Measurements from ENCODE around the gene GPR68.

Gene GPR68

GRCh38 chr14:91204657-91205056 lies 39.8 kb downstream of the GPR68 start:
- Histone ChIP-seq H3K36me3 (ENCODE audit: control insufficient read depth in 2 of 2, insufficient read depth in 1 of 2, low read length in 2 of 2) (peaks cover 7 to 52% of the 10 kb centered on the region in 2 experiments; a peak in 2 of 3 replicates), H3K9me3 (ENCODE audit: control insufficient read depth, insufficient read depth, low read depth, low read length) (no peaks in the 10 kb centered on the region), H3K4me1 (ENCODE audit: control insufficient read depth, insufficient read depth, low read length) (no peaks in the 10 kb centered on the region), H3K4me3 (ENCODE audit: low read depth, low read length) (no peak overlapping the region), H3K27ac (ENCODE audit: extremely low read depth, low read depth, low read length) (no peak overlapping the region)
- TF ChIP-seq ZNF707 (tag by site-specific recombination; IDR thresholded peaks at IDR 0.05) (no peak), ZNF600 (tag by site-specific recombination; IDR thresholded peaks at IDR 0.05) (no peak), GLIS2 (tag by site-specific recombination; IDR thresholded peaks at IDR 0.05) (no peak), ZNF132 (tag by site-specific recombination; IDR thresholded peaks at IDR 0.05; ENCODE audit: borderline replicate concordance) (no peak), SALL2 (tag by site-specific recombination; IDR thresholded peaks at IDR 0.05; ENCODE audit: borderline replicate concordance) (no peak), ZXDB (tag by site-specific recombination; IDR thresholded peaks at IDR 0.05) (no peak), INSM2 (tag by site-specific recombination; IDR thresholded peaks at IDR 0.05) (no peak), ZNF658 (tag by site-specific recombination; IDR thresholded peaks at IDR 0.05) (no peak), ZNF214 (tag by site-specific recombination; IDR thresholded peaks at IDR 0.05; ENCODE audit: borderline replicate concordance) (no peak), SCRT1 (tag by site-specific recombination; IDR thresholded peaks at IDR 0.05; ENCODE audit: borderline replicate concordance) (no peak)
- CTCF ChIA-PET = no interaction called here
- POLR2A ChIA-PET = no interaction called here

GRCh38 chr14:91202234-91202974 lies 42.1 kb downstream of the GPR68 start:
- no peaks in the 10 kb centered on the region for H3K9me3 ChIP-seq (ENCODE audit: control insufficient read depth, insufficient read depth, low read depth, low read length)
- ChIA-PET POLR2A (no interaction called here), CTCF (no interaction called here)
- peaks cover 4 to 66% of the 10 kb centered on the region in 2 experiments; a peak in 2 of 3 replicates for H3K36me3 ChIP-seq (ENCODE audit: control insufficient read depth in 2 of 2, insufficient read depth in 1 of 2, low read length in 2 of 2)
- H3K4me3 ChIP-seq (ENCODE audit: low read depth, low read length) = no peak overlapping the region
- no peaks in the 10 kb centered on the region for H3K4me1 ChIP-seq (ENCODE audit: control insufficient read depth, insufficient read depth, low read length)
- H3K27ac ChIP-seq (ENCODE audit: extremely low read depth, low read depth, low read length) = no peak overlapping the region
- TF ChIP-seq ZNF837 (tag by site-specific recombination; IDR thresholded peaks at IDR 0.05) = no peak
- no peak for TF ChIP-seq ZFP41 (tag by site-specific recombination; IDR thresholded peaks at IDR 0.05; ENCODE audit: borderline replicate concordance)
- TF ChIP-seq ZNF10 (tag by site-specific recombination; IDR thresholded peaks at IDR 0.05) = no peak
- no peak for TF ChIP-seq ZBTB11 (tag by site-specific recombination; conservative IDR thresholded peaks at IDR 0.05; ENCODE audit: low read depth)
- no peak for TF ChIP-seq ZFP3 (tag by site-specific recombination; IDR thresholded peaks at IDR 0.05; ENCODE audit: low read depth)
- no peak for TF ChIP-seq ZNF26 (tag by site-specific recombination; IDR thresholded peaks at IDR 0.05)
- TF ChIP-seq, protein P1, sequence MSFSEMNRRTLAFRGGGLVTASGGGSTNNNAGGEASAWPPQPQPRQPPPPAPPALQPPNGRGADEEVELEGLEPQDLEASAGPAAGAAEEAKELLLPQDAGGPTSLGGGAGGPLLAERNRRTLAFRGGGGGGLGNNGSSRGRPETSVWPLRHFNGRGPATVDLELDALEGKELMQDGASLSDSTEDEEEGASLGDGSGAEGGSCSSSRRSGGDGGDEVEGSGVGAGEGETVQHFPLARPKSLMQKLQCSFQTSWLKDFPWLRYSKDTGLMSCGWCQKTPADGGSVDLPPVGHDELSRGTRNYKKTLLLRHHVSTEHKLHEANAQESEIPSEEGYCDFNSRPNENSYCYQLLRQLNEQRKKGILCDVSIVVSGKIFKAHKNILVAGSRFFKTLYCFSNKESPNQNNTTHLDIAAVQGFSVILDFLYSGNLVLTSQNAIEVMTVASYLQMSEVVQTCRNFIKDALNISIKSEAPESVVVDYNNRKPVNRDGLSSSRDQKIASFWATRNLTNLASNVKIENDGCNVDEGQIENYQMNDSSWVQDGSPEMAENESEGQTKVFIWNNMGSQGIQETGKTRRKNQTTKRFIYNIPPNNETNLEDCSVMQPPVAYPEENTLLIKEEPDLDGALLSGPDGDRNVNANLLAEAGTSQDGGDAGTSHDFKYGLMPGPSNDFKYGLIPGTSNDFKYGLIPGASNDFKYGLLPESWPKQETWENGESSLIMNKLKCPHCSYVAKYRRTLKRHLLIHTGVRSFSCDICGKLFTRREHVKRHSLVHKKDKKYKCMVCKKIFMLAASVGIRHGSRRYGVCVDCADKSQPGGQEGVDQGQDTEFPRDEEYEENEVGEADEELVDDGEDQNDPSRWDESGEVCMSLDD (tag by site-specific recombination; IDR thresholded peaks at IDR 0.05) = no peak
- no peak for TF ChIP-seq ZNF555 (tag by site-specific recombination; conservative IDR thresholded peaks at IDR 0.05)
- TF ChIP-seq KLF16 (tag by site-specific recombination; IDR thresholded peaks at IDR 0.05) = no peak
- no peak for TF ChIP-seq KLF1 (tag by site-specific recombination; IDR thresholded peaks at IDR 0.05)
- TF ChIP-seq ZXDB (tag by site-specific recombination; IDR thresholded peaks at IDR 0.05) = no peak
- no peak for TF ChIP-seq ZNF324 (tag by site-specific recombination; IDR thresholded peaks at IDR 0.05)
- TF ChIP-seq ZNF16 (tag by site-specific recombination; IDR thresholded peaks at IDR 0.05; ENCODE audit: low read depth) = no peak
- no peak for TF ChIP-seq ZNF311 (tag by site-specific recombination; IDR thresholded peaks at IDR 0.05; ENCODE audit: borderline replicate concordance)
- no peak for TF ChIP-seq KLF9 (tag by site-specific recombination; IDR thresholded peaks at IDR 0.05; ENCODE audit: low read depth)
- no peak for TF ChIP-seq ZNF341 (tag by site-specific recombination; IDR thresholded peaks at IDR 0.05; ENCODE audit: low read depth)
- TF ChIP-seq ZNF157 (tag by site-specific recombination; IDR thresholded peaks at IDR 0.05) = no peak
- no peak for TF ChIP-seq ZNF248 (tag by site-specific recombination; IDR thresholded peaks at IDR 0.05)
